Measurements from ENCODE around the gene PLA2G3. TPM values are rescaled to one million over a fixed set of nuclear protein-coding genes. Genes with fewer than 3 reads are reported as not detected.

Gene PLA2G3
- 1.1 and 10.0 TPM in 2 replicates for total RNA-seq
- 7.3 TPM in 1 of 2 replicates, not detected in the other for polyA plus RNA-seq

GRCh38 chr22:31139866-31140716, at the start of gene PLA2G3:
PLA2G3 (minus strand) TSS chr22:31140508; CDS start chr22:31140354, 154 bp downstream.
- peak; percentile 55 to 91 for DNase-seq (ENCODE audit: low read depth in 1 of 2, low spot score in 1 of 2)
- H3K9me3 ChIP-seq (ENCODE audit: low read depth), result no peaks in the 10 kb centered on the region
- H3K4me3 ChIP-seq, result no peak within 1 kb of the TSS
- H3K4me1 ChIP-seq (ENCODE audit: low read depth), result peaks cover 6% of the 10 kb centered on the region
- no peaks in the 10 kb centered on the region for H3K36me3 ChIP-seq
- H3K27ac ChIP-seq, result peak within 1 kb of the TSS; percentile 32
- no peaks in the 10 kb centered on the region for H3K27me3 ChIP-seq
- peak; percentile 5 for TF ChIP-seq CTCF (IDR thresholded peaks at IDR 0.05; ENCODE audit: low read depth, low read length)

GRCh38 chr22:31187627-31188026, 47.3 kb upstream of the PLA2G3 start:
- no peak for TF ChIP-seq CTCF (IDR thresholded peaks at IDR 0.05; ENCODE audit: low read depth, low read length)
- no peak overlapping the region for H3K4me3 ChIP-seq

GRCh38 chr22:31185056-31185455, 44.7 kb upstream of the PLA2G3 start:
- no peak for TF ChIP-seq CTCF (IDR thresholded peaks at IDR 0.05; ENCODE audit: low read depth, low read length)
- H3K4me3 ChIP-seq, result no peak overlapping the region
- H3K9me3 ChIP-seq (ENCODE audit: low read depth), result no peaks in the 10 kb centered on the region
- no peaks in the 10 kb centered on the region for H3K4me1 ChIP-seq (ENCODE audit: low read depth)
- H3K27me3 ChIP-seq, result no peaks in the 10 kb centered on the region
- no peak for DNase-seq (ENCODE audit: low read depth in 1 of 2, low spot score in 1 of 2)
- no peak overlapping the region for H3K27ac ChIP-seq
- H3K36me3 ChIP-seq, result no peaks in the 10 kb centered on the region

More at GRCh38 chr22:31187627-31188026, 47.3 kb upstream of the PLA2G3 start:
- Histone ChIP-seq H3K4me1 (ENCODE audit: low read depth) (no peaks in the 10 kb centered on the region), H3K27ac (no peak overlapping the region), H3K27me3 (no peaks in the 10 kb centered on the region), H3K36me3 (no peaks in the 10 kb centered on the region), H3K9me3 (ENCODE audit: low read depth) (no peaks in the 10 kb centered on the region)
- DNase-seq (ENCODE audit: low read depth in 1 of 2, low spot score in 1 of 2), result no peak

GRCh38 chr22:31184015-31184414, 43.7 kb upstream of the PLA2G3 start:
- no peaks in the 10 kb centered on the region for H3K4me1 ChIP-seq (ENCODE audit: low read depth)
- no peaks in the 10 kb centered on the region for H3K27me3 ChIP-seq
- H3K27ac ChIP-seq, result no peak overlapping the region
- DNase-seq (ENCODE audit: low read depth in 1 of 2, low spot score in 1 of 2), result no peak
- no peak overlapping the region for H3K4me3 ChIP-seq
- no peak for TF ChIP-seq CTCF (IDR thresholded peaks at IDR 0.05; ENCODE audit: low read depth, low read length)
- H3K9me3 ChIP-seq (ENCODE audit: low read depth), result no peaks in the 10 kb centered on the region
- no peaks in the 10 kb centered on the region for H3K36me3 ChIP-seq

GRCh38 chr22:31179345-31179744, 39.0 kb upstream of the PLA2G3 start:
- H3K36me3 ChIP-seq, result no peaks in the 10 kb centered on the region
- no peak for DNase-seq (ENCODE audit: low read depth in 1 of 2, low spot score in 1 of 2)
- no peak overlapping the region for H3K4me3 ChIP-seq
- TF ChIP-seq CTCF (IDR thresholded peaks at IDR 0.05; ENCODE audit: low read depth, low read length), result no peak
- H3K4me1 ChIP-seq (ENCODE audit: low read depth), result no peaks in the 10 kb centered on the region
- no peaks in the 10 kb centered on the region for H3K27me3 ChIP-seq
- H3K9me3 ChIP-seq (ENCODE audit: low read depth), result no peaks in the 10 kb centered on the region
- H3K27ac ChIP-seq, result no peak overlapping the region
